ENCODE data around the gene TTYH3. TPM values are rescaled to one million over a fixed set of nuclear protein-coding genes. Genes with fewer than 3 reads are reported as not detected.

TTYH3 gene
- total and polyA plus RNA-seq, 8 donors = 4.9 to 31.9 (median 8.6) TPM

DNA sequence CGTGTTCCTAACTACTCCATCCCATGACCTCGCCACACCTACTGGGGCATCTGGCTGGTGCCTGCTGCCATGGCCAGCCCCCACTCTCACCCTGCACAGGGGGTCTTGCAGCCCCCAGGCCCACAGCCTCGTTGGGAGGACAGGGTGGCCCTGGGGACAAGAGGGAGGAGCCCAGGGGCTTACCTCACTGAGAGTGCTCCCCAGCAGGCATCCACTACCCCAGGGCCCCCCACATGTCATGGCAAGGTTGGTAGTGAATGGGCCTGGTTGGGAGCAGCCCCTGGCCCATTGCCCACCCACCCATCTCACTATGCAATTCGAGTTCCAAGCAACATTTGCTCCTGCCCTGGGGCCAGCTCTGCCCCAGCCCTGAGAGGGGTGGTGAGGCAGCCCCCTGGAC is 32.2 kb downstream of the TTYH3 start:
- no peaks in the 10 kb centered on the region for H3K27me3 ChIP-seq
- ATAC-seq = no peak
- 52 to 67% methylated on average over 3 to 4 of the region's 4 CpGs for WGBS, 2 donors
- no peaks in the 10 kb centered on the region for H3K36me3 ChIP-seq
- H3K9me3 ChIP-seq = no peaks in the 10 kb centered on the region
- peak in 1 of 6 donors; percentile 45 for DNase-seq
- H3K4me1 ChIP-seq = no peaks in the 10 kb centered on the region
- no peak overlapping the region for H3K4me3 ChIP-seq
- no peak for FAIRE-seq
- no peak for TF ChIP-seq CTCF (IDR thresholded peaks at IDR 0.05)
- no peak overlapping the region for H3K27ac ChIP-seq
- intact Hi-C loops (cut with DNase I) = loop anchor here in 1 of 3 donors (10.0 kb wide), 1 partner anchor 179 kb away; no protein-coding TSS in a partner anchor

- H3K36me3 ChIP-seq = no peaks in the 10 kb centered on the region
- 48 to 52% methylated on average over 33 of the region's 33 CpGs for WGBS, 2 donors
- DNase-seq = no peak
- no peak for FAIRE-seq
- intact Hi-C loops (cut with DNase I) = loop anchor here in 1 of 3 donors (10.0 kb wide), 1 partner anchor 181 kb away; no protein-coding TSS in a partner anchor
- H3K27me3 ChIP-seq = no peaks in the 10 kb centered on the region
- H3K4me1 ChIP-seq = no peaks in the 10 kb centered on the region
- ATAC-seq = no peak
- H3K27ac ChIP-seq = no peak overlapping the region
- no peak for TF ChIP-seq CTCF (IDR thresholded peaks at IDR 0.05)
- H3K9me3 ChIP-seq = no peaks in the 10 kb centered on the region
- no peak overlapping the region for H3K4me3 ChIP-seq
Measured at GRCh38 chr7:2665359-2665791, 33.6 kb downstream of the TTYH3 start.

DNA sequence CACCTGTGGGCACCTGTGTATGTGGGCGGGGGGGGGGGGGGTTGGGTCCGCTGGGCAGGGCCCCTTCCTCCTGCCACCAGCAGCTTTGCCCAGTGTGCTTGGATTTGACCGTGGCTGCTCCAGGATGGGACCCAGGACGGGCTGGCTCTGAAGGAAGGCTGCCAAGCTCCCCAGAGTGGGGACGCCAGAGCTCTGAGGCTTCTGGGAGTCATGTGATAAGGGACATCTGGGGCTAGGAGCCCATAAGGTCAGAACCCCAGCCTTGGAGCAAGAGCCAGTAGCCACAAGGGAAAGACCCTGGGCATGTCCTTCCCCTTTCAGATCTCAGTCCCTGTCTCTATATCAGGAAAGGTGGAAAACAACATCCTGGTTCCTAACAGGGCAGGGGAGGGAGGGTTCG is 34.4 kb downstream of the TTYH3 start:
- Histone ChIP-seq H3K4me3 (no peak overlapping the region), H3K36me3 (no peaks in the 10 kb centered on the region), H3K4me1 (no peaks in the 10 kb centered on the region), H3K27me3 (no peaks in the 10 kb centered on the region), H3K27ac (no peak overlapping the region), H3K9me3 (no peaks in the 10 kb centered on the region)
- 56 to 81% methylated on average over 5 to 6 of the region's 6 CpGs for WGBS, 2 donors
- intact Hi-C loops (cut with DNase I) = loop anchor here in 1 of 3 donors (10.0 kb wide), 1 partner anchor 181 kb away; no protein-coding TSS in a partner anchor
- no peak for DNase-seq
- no peak for FAIRE-seq
- ATAC-seq = no peak
- no peak for TF ChIP-seq CTCF (IDR thresholded peaks at IDR 0.05)

GRCh38 chr7:2666588-2667250 is 34.9 kb downstream of the TTYH3 start:
- FAIRE-seq = no peak
- WGBS, 2 donors = 67 to 70% methylated on average over 18 of the region's 18 CpGs

More at GRCh38 chr7:2666588-2667250, 34.9 kb downstream of the TTYH3 start:
- intact Hi-C loops (cut with DNase I) = loop anchor here in 1 of 3 donors (10.0 kb wide), 1 partner anchor 182 kb away; no protein-coding TSS in a partner anchor
- DNase-seq (no peak), ATAC-seq (no peak)
- no peak for TF ChIP-seq CTCF (IDR thresholded peaks at IDR 0.05)
- H3K4me1 ChIP-seq = no peaks in the 10 kb centered on the region
- no peaks in the 10 kb centered on the region for H3K27me3 ChIP-seq
- H3K36me3 ChIP-seq = no peaks in the 10 kb centered on the region
- H3K9me3 ChIP-seq = no peaks in the 10 kb centered on the region
- no peak overlapping the region for H3K27ac ChIP-seq
- H3K4me3 ChIP-seq = no peak overlapping the region
